Peyer's patch (tissue), 4 donors: ENCODE data around the gene FOXD4L1.
"Not testable (repeated sequence)": the region's sequence is repeated elsewhere in the genome, so short reads cannot be mapped to it uniquely, and the experiment has no call there.

Experiments used
- POLR2A ChIP-seq, 2 donors: fragments of 450-650 bp; IDR thresholded peaks; one replicate each; pipeline ENCODE4 v1.5.1; 2017; ENCODE audit warnings: antibody characterized with exemption in 2 of 2, mild to moderate bottlenecking in 2 of 2, moderate library complexity in 2 of 2
- TF ChIP-seq, protein P1 (sequence below), 6 experiments: fragments of 450-650 bp in 4 of 6; fragments of 200-600 bp in 2 of 6; sonication (generic) in 1 of 6; IDR thresholded peaks; one replicate each; pipeline ENCODE4 v1.5.1; 2017 to 2019; ENCODE audit warnings: antibody characterized with exemption in 6 of 6, mild to moderate bottlenecking in 3 of 6, moderate library complexity in 1 of 6

DNA sequence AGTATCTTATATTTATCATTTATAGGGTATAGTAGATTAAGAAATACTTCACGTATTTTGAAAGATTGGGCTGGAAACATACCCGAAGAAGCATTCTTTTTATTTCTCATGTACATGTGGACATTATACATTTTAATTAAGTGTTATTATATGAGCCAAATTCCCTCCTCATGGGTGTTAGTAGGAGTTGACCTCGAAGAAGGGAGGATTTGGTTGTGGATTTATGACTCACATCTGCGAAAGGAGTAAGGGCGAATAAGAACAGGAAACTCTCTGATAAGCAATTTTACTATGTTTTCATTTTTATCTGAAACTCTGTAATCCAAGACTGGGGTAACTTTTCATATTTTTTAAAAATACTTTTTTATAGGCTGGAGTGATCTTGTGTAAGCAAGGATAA, 23.0 kb downstream of the FOXD4L1 start:
- TF ChIP-seq, protein P1, sequence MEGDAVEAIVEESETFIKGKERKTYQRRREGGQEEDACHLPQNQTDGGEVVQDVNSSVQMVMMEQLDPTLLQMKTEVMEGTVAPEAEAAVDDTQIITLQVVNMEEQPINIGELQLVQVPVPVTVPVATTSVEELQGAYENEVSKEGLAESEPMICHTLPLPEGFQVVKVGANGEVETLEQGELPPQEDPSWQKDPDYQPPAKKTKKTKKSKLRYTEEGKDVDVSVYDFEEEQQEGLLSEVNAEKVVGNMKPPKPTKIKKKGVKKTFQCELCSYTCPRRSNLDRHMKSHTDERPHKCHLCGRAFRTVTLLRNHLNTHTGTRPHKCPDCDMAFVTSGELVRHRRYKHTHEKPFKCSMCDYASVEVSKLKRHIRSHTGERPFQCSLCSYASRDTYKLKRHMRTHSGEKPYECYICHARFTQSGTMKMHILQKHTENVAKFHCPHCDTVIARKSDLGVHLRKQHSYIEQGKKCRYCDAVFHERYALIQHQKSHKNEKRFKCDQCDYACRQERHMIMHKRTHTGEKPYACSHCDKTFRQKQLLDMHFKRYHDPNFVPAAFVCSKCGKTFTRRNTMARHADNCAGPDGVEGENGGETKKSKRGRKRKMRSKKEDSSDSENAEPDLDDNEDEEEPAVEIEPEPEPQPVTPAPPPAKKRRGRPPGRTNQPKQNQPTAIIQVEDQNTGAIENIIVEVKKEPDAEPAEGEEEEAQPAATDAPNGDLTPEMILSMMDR (IDR thresholded peaks at IDR 0.05) = not testable (repeated sequence)
- TF ChIP-seq POLR2A (IDR thresholded peaks at IDR 0.05) = not testable (repeated sequence)
